Ishikawa (cell line): Measurements from ENCODE around the gene CUEDC2.

ENCODE experiments used
- CEBPB ChIP-seq: IDR thresholded peaks from 2 replicates; pipeline ENCODE4 v1.6.1; 2012
- CREB1 ChIP-seq: IDR thresholded peaks from 2 replicates; pipeline ENCODE4 v1.6.1; 2012; ENCODE audit warnings: low read depth
- EGR1 ChIP-seq: IDR thresholded peaks from 2 replicates; pipeline ENCODE4 v1.6.1; 2012
- EP300 ChIP-seq: IDR thresholded peaks from 2 replicates; pipeline ENCODE4 v1.6.1; 2012; ENCODE audit warnings: borderline replicate concordance
- FOXM1 ChIP-seq: IDR thresholded peaks from 2 replicates; pipeline ENCODE4 v1.6.1; 2012; ENCODE audit warnings: low read depth, borderline replicate concordance
- MAX ChIP-seq: IDR thresholded peaks from 2 replicates; pipeline ENCODE4 v1.6.1; 2012
- NFIC ChIP-seq: IDR thresholded peaks from 2 replicates; pipeline ENCODE4 v1.6.1; 2012
- RAD21 ChIP-seq: IDR thresholded peaks from 2 replicates; pipeline ENCODE4 v1.6.1; 2012; ENCODE audit warnings: low read depth
- REST ChIP-seq: IDR thresholded peaks from 2 replicates; pipeline ENCODE4 v1.6.1; 2012; ENCODE audit warnings: low read depth, mild to moderate bottlenecking
- TAF1 ChIP-seq: IDR thresholded peaks from 2 replicates; pipeline ENCODE4 v1.6.1; 2012; ENCODE audit warnings: low read depth, mild to moderate bottlenecking
- TCF12 ChIP-seq: IDR thresholded peaks from 2 replicates; pipeline ENCODE4 v1.6.1; 2012; ENCODE audit warnings: low read depth
- TEAD4 ChIP-seq: IDR thresholded peaks from 2 replicates; pipeline ENCODE4 v1.6.1; 2012
- USF1 ChIP-seq: IDR thresholded peaks from 2 replicates; pipeline ENCODE4 v1.6.1; 2012
- YY1 ChIP-seq: IDR thresholded peaks from 2 replicates; pipeline ENCODE4 v1.6.1; 2012; ENCODE audit warnings: low read depth
- ZBTB7A ChIP-seq: IDR thresholded peaks from 2 replicates; pipeline ENCODE4 v1.6.1; 2012; ENCODE audit warnings: low read depth

CUEDC2 gene

GRCh38 chr10:102376901-102377300 lies 55.5 kb downstream of the CUEDC2 start:
- TF ChIP-seq CREB1, result no peak
- TF ChIP-seq ZBTB7A, result no peak
- no peak for TF ChIP-seq TCF12
- TF ChIP-seq YY1, result no peak
- TF ChIP-seq RAD21, result no peak

GRCh38 chr10:102375867-102376266 lies 56.5 kb downstream of the CUEDC2 start:
- TF ChIP-seq YY1 (no peak), REST (no peak), EGR1 (no peak), ZBTB7A (no peak), NFIC (no peak), USF1 (no peak), MAX (no peak), CREB1 (no peak), TEAD4 (no peak), TCF12 (no peak), RAD21 (no peak), EP300 (no peak), CEBPB (no peak), TAF1 (no peak), FOXM1 (no peak)

GRCh38 chr10:102375250-102375649 lies 57.1 kb downstream of the CUEDC2 start:
- TF ChIP-seq RAD21 (no peak; the same call in 1 of the 2 replicates), EGR1 (no peak), NFIC (no peak), REST (no peak), FOXM1 (no peak), MAX (no peak), YY1 (no peak), EP300 (no peak), TCF12 (no peak), ZBTB7A (no peak), TEAD4 (no peak), CREB1 (no peak), CEBPB (no peak), TAF1 (no peak), USF1 (no peak)
